Retinal pigment epithelial cell (primary cell): ENCODE results near the gene VWF.
A peak's percentile ranks its signal among the peaks of the same experiment; 100 is the strongest.

Experiments used
- DNase-seq: peaks from one replicate; pipeline ENCODE4 v3.0.0-alpha.2; 2010; ENCODE audit warnings: low read depth
- H3K4me3 ChIP-seq: 2 replicates; pipeline ENCODE4 v1.5.1; 2011; ENCODE audit warnings: mild to moderate bottlenecking, low read length, control low read depth, moderate library complexity
- TF ChIP-seq, protein P1 (sequence below): conservative IDR thresholded peaks from 2 replicates; pipeline ENCODE4 v1.5.1; 2011; ENCODE audit warnings: low read depth, low read length, control low read depth, inconsistent platforms

Gene VWF

GRCh38 chr12:5915511-5915910 is 209.0 kb downstream of the VWF start:
- no peak for DNase-seq
- TF ChIP-seq, protein P1, sequence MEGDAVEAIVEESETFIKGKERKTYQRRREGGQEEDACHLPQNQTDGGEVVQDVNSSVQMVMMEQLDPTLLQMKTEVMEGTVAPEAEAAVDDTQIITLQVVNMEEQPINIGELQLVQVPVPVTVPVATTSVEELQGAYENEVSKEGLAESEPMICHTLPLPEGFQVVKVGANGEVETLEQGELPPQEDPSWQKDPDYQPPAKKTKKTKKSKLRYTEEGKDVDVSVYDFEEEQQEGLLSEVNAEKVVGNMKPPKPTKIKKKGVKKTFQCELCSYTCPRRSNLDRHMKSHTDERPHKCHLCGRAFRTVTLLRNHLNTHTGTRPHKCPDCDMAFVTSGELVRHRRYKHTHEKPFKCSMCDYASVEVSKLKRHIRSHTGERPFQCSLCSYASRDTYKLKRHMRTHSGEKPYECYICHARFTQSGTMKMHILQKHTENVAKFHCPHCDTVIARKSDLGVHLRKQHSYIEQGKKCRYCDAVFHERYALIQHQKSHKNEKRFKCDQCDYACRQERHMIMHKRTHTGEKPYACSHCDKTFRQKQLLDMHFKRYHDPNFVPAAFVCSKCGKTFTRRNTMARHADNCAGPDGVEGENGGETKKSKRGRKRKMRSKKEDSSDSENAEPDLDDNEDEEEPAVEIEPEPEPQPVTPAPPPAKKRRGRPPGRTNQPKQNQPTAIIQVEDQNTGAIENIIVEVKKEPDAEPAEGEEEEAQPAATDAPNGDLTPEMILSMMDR = no peak
- H3K4me3 ChIP-seq = no peak overlapping the region

GRCh38 chr12:5914387-5915149 is 209.9 kb downstream of the VWF start:
- DNase-seq = no peak
- H3K4me3 ChIP-seq = no peak overlapping the region
- TF ChIP-seq, protein P1 = no peak

- no peak for DNase-seq
- H3K4me3 ChIP-seq = no peak overlapping the region
- TF ChIP-seq, protein P1 = no peak
Observed at GRCh38 chr12:5913387-5913786, 211.1 kb downstream of the VWF start.

GRCh38 chr12:5912437-5913334 is 211.8 kb downstream of the VWF start:
- no peak for DNase-seq
- no peak overlapping the region for H3K4me3 ChIP-seq
- TF ChIP-seq, protein P1 = peak; percentile 15

GRCh38 chr12:5912011-5912410 is 212.5 kb downstream of the VWF start:
- H3K4me3 ChIP-seq = no peak overlapping the region
- no peak for DNase-seq
- TF ChIP-seq, protein P1 = no peak

- TF ChIP-seq, protein P1 = no peak
- no peak for DNase-seq
- no peak overlapping the region for H3K4me3 ChIP-seq
Observed at GRCh38 chr12:5910790-5911548, 213.5 kb downstream of the VWF start.
